GM19455 (cell line): Measurements from ENCODE around the gene ST14.

Experiments used
- ATAC-seq: cut with Tn5 transposase; IDR thresholded peaks from one replicate; pipeline ENCODE4 v1.9.1; 2021; ENCODE audit not compliant: unreplicated experiment

Gene ST14

GRCh38 chr11:130206141-130206540 lies 46.6 kb downstream of the ST14 start:
- ATAC-seq, result no peak

- ATAC-seq, result no peak
Measured at GRCh38 chr11:130208241-130209127, 48.9 kb downstream of the ST14 start.

- ATAC-seq, result no peak
Measured at GRCh38 chr11:130209128-130209932, 49.7 kb downstream of the ST14 start.

- ATAC-seq, result no peak
Measured at GRCh38 chr11:130209954-130210854, 50.6 kb downstream of the ST14 start.

GRCh38 chr11:130211144-130211543 lies 51.6 kb downstream of the ST14 start:
- ATAC-seq, result no peak

GRCh38 chr11:130211781-130212401 lies 52.3 kb downstream of the ST14 start:
- no peak for ATAC-seq

- ATAC-seq, result no peak
Measured at GRCh38 chr11:130212431-130212961, 52.9 kb downstream of the ST14 start.

GRCh38 chr11:130213143-130213978 lies 53.8 kb downstream of the ST14 start:
- ATAC-seq, result peak; percentile 74

GRCh38 chr11:130213979-130214281 lies 54.3 kb downstream of the ST14 start:
- ATAC-seq, result no peak

- ATAC-seq, result no peak
Measured at GRCh38 chr11:130214861-130215530, 55.4 kb downstream of the ST14 start.

- ATAC-seq, result no peak
Measured at GRCh38 chr11:130215531-130216220, 56.1 kb downstream of the ST14 start.

GRCh38 chr11:130216221-130216550 lies 56.6 kb downstream of the ST14 start:
- no peak for ATAC-seq

- ATAC-seq, result no peak
Measured at GRCh38 chr11:130216591-130217132, 57.1 kb downstream of the ST14 start.

- ATAC-seq, result no peak
Measured at GRCh38 chr11:130217133-130218031, 57.8 kb downstream of the ST14 start.

GRCh38 chr11:130218501-130219070 lies 59.0 kb downstream of the ST14 start:
- no peak for ATAC-seq

GRCh38 chr11:130219148-130219547 lies 59.6 kb downstream of the ST14 start:
- no peak for ATAC-seq
